Measurements from ENCODE around the gene EDN1.
"Not testable (repeated sequence)": the region's sequence is repeated elsewhere in the genome, so short reads cannot be mapped to it uniquely, and the experiment has no call there.

Gene EDN1

DNA sequence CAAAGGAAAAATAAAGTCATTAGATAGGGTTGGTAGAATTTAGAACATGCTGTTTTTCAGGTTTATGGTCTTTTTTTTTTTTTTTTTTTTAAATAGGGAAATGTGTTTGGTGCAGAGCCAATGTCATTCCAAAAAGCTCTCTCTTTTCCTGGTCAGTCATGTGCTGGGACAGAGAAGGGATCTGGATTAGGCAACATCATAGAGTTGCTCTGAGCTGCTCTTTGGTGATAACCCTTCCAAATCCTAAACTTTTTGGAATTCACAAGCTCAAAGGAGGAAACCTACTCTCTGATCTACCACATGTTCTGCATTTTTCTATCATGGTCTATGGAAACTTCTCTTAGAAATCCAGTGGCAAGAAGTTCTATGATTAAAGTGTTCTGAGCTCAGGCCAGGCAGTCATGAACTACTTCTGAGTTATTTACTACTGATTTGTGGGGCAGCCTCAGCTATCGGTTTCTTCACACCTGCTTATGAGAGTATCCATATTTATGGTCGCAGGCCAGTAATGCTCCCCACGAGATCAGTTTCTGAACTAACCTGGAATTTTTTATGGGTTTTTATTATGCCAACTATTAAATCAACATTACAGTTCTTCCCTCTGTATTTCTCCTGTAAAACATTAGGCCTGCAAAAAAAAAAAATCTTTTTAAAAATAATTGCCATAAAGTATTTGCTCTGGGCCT, 4.8 kb downstream of the EDN1 start:
- no peak for DNase-seq (ENCODE audit: low spot score)

DNA sequence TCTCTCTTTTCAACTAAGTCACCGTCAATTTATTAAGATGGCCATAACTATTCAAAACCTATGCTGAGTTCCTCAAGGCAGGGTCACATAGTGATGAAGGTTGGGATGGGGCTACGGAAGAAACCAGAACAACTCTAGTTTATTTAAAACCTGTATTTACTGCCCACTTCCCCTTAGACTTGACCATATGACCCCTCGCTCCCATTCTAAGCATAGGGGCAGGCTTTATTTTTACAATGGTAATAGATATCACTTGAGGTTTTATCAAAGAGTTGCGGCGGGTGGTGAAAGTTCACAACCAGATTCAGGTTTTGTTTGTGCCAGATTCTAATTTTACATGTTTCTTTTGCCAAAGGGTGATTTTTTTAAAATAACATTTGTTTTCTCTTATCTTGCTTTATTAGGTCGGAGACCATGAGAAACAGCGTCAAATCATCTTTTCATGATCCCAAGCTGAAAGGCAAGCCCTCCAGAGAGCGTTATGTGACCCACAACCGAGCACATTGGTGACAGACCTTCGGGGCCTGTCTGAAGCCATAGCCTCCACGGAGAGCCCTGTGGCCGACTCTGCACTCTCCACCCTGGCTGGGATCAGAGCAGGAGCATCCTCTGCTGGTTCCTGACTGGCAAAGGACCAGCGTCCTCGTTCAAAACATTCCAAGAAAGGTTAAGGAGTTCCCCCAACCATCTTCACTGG, 5.5 kb downstream of the EDN1 start:
- no peak for DNase-seq (ENCODE audit: low spot score)

DNA sequence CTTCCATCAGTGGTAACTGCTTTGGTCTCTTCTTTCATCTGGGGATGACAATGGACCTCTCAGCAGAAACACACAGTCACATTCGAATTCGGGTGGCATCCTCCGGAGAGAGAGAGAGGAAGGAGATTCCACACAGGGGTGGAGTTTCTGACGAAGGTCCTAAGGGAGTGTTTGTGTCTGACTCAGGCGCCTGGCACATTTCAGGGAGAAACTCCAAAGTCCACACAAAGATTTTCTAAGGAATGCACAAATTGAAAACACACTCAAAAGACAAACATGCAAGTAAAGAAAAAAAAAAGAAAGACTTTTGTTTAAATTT, 6.1 kb downstream of the EDN1 start:
- DNase-seq (ENCODE audit: low spot score): no peak

DNA sequence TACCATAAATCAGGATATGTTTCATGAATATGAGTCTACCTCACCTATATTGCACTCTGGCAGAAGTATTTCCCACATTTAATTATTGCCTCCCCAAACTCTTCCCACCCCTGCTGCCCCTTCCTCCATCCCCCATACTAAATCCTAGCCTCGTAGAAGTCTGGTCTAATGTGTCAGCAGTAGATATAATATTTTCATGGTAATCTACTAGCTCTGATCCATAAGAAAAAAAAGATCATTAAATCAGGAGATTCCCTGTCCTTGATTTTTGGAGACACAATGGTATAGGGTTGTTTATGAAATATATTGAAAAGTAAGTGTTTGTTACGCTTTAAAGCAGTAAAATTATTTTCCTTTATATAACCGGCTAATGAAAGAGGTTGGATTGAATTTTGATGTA, 6.4 kb downstream of the EDN1 start:
- no peak for DNase-seq (ENCODE audit: low spot score)

DNA sequence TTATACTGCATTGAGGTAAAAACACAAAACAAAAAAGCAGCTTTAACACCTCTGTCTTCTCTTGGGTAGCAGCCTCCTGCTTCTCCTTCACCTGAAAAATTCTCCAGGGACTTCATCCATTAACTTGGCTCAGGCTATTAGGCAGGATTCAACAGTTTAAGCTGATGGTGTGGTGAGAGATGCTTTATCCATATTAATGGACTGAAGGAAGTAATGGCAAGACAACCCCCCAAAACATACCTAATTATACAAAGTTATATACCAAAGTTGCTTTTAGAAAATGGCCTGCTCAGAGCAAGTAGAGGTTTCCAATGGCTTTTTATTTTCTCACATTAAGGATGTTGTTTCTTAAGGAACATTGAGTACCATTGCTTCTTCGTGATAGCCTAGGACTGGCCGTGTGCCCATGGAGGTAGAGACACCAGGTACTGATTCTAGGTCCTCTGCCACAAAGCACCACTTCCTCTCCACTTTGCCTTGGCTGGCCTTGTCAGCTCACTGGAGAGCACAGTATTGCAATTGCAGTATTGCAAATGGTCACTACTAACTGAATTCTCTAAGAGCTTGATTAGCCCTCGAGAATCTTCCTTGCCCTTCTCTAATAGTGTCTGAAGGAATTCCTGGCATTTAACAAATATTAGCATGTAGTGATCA, 7.3 kb downstream of the EDN1 start:
- DNase-seq (ENCODE audit: low spot score): no peak

DNA sequence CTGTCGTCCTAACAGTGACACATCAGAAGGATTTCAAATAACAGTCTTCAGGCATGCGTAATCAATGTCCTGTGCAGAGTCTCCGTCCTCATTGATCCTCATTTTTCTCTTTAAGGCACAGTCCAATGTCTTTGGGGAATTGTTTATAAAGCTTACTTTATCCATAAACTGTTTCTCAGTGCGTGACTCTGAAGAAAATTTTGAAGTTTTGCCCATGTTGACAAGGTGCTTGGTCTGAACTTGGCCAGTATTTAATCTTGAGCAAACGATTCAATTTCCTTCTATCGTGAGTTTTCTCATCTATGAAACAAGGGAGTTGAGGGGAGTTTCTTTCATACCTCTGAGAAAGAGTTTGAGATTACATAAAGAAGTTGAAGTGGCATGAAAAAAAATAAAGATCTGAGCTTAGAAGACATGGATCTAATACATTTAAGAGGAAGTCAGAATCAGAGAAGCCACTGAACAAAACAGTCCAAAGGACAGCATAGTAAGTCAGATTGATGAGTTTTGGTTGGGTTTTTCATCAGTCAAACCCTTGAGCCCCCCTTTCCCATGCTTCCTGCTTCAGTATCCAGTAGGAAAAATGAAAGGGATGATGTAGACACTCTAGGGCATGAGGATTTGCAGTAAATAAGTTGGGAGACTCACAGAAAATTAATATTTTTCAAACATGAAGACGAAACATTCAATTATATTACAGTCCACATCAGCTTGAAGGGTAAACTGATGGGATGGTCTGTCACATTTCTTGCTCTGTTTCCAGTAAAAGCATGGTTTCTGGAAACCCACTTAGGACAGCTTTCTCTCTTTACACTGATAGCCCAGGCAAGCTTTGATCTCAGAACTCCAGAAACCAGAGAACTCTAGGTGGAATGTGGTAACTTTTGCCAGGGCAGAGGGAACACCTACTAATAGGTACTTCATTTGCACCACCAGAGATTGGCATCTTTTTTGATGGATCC, 8.1 kb downstream of the EDN1 start:
- DNase-seq (ENCODE audit: low spot score): no peak

DNA sequence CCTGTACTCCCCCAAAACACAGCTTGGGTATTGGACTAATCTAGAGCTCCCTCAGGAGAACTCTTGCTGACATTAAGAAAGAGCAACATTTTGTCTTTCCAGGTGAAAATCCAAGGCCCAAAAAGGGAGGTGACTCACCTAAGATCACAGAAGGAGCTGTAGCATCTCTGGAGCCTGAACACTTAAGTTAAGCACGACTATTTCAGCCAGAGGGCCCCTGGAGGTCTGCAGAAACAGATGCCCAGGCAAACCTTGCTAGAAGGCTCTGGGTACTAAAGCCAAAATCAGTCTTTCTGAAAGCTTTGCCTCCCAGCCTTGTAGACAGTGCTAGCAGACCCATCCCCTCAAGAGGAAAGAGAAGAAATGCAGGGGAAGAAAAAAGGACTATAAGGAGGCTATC, 8.8 kb downstream of the EDN1 start:
- DNase-seq (ENCODE audit: low spot score): no peak

DNA sequence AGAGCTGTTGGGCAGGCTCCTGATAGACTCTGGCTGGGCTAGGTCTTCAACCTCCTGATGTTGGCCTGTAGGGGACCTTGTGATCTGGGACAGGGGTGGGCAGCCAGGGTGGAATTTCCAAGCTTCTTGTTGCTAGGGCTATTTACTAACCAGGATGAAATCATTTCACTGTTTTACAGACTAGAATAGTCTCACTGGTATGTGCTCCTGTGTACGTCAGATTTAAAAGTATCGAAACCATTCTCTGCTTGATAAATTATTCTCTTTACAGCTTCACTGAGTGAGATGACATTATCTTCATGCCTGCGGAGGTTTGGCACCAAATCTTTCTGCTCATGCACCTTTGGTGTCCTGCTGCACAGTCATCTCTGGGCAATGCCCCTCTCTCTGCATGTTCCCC, 10.9 kb downstream of the EDN1 start:
- DNase-seq (ENCODE audit: low spot score): no peak

DNA sequence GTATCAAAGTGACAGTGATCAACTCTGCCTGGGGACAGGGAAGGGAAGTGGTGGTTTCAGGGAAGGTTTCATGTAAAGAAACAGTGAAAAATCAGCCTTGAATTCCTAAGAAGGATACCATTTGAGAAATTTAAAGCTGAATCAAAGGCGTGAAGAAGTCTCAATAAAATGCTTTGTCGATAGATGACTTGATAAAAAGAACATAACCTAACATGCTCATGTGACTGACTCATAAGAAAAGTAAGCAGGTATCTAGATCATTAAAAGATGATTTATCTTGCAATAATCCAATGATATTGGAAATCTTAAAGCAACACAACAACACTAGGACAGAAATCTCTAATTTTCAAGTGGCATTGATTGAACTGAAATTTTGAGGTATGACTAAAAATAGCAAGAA, 14.3 kb downstream of the EDN1 start:
- no peak for DNase-seq (ENCODE audit: low spot score)

DNA sequence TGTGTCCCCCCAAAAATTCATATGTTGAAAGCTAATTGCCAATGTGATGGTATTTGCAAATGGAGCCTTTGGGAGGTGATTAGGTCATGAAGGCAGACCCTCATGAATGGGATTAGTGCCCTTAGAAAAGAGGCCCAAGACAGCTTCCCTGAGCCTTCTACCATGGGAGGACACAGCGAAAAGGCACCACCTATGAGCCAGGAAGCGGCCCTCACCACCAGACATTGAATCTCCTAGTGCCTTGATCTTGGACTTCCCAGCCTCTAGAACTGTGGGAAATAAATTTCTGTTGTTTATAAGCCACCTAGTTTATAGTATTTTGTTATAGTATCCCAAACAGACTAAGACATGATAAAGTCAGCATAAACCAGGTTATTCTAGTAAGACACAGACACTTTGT, 18.9 kb downstream of the EDN1 start:
- DNase-seq (ENCODE audit: low spot score): no peak

DNA sequence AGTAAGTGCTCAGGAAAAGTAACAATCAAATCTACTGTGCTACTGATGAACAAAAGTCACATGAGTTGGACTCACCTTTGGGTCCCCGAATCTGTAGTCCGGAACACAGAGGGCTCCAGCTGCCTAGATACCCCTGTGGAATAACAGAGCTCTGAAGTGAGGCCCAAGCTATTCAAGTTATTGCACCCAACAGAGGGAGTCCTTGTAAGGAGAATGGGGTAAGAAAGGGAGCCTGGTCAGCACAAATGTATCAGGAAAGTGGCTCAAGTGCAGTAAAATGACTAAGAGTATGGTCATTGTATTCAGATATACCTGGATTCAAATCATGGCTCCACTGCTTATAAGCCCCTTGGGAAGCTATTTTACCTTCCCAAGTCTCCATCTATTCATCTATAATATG, 20.9 kb downstream of the EDN1 start:
- no peak for DNase-seq (ENCODE audit: low spot score)

DNA sequence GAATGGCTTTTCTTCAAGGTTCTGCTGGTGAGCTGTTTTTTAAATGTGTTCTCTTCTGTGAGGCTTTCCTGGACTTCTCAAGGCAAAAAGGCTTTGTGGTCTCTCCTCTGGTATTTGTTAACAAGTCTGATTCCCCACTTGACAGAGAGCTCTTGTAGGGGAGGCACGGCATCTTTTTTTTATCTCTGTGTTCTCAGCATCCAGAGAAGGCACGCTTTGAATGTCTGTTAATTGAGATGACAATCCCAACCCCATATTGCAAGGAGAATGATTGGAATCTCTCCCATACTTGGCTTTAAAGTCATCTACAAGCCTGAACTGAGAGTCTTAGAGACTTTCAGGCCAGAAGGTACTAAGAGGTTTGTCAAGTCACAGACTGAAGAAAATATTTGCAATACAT, 22.6 kb downstream of the EDN1 start:
- no peak for DNase-seq (ENCODE audit: low spot score)

DNA sequence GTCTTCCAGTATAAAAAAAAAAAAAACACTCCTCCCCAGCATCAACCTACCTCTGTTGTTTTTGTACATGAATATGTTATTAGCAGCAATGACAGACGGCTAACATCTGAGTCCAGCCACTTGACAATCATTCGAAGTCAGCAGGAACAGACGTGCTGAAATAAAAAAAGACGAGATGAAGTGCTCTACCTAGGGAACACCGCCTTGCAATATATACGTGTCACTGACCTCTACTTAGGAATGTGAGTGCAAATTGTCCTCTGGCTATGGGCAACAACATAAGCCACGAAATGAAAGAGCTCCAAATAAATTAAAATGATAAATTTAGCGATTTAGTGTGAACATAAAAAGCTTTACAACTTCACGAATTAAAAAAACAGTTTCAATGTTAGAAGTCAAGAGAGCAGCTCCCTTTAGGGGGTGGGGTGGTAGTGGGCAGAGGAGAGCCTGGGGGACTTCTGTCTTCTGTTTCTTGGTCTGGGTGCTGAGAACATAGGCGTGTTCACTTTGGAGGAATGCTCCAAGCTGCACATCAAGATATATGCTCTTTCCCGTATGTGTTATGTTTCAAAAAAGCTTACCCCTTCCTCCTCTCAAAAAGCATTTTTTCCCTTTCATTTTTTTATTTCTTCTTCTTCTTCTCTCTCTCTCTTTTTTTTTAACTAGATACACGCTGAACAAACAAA, 23.3 kb downstream of the EDN1 start:
- no peak for DNase-seq (ENCODE audit: low spot score)

DNA sequence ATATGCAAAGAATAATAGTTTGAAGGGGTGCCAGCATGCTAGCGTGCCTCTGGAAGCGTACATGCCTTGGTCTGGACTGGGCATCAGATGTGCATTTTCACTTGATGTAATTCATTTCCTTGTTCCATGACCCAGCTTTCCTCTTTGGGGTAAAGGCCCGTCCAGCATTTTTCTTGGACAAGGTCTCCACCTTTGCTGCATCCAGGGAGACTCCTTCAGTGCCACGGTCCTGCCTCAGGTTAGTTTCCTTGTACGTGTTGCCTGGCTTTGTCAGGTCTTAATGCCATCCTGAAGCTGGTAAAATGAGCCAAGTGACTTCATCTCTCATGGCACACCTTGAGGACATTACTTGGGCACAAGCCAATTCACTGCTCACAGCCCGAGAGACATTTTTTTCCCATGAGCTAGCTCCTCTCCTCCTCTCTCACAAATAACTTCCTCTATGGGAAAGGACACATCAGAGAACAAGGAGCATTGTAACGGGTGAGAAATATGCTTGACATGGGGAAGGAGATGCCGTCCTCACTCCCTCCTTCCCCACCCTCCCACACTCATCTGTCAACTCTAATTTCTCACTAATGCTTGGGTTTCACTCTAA, 23.9 kb downstream of the EDN1 start:
- DNase-seq (ENCODE audit: low spot score): no peak

DNA sequence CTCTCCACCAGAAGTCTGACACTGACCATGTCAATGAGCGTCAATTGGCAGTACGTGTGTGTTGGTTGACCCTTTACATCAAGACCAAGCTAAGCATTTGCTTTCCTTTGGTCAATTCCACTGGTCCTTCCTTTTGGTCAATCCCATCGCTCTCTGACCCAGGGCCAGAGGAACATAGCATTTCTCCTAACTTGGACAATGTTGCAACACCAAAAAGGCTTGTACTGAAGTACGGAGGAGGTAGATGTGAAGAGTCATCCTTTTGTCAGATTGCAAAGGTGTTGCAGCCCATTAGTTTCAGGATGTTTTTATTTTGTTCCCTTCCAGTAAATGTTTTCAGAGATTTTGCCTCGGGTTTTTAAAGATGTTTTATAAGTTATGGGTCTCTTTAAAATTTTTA, 24.6 kb downstream of the EDN1 start:
- DNase-seq (ENCODE audit: low spot score): no peak

DNA sequence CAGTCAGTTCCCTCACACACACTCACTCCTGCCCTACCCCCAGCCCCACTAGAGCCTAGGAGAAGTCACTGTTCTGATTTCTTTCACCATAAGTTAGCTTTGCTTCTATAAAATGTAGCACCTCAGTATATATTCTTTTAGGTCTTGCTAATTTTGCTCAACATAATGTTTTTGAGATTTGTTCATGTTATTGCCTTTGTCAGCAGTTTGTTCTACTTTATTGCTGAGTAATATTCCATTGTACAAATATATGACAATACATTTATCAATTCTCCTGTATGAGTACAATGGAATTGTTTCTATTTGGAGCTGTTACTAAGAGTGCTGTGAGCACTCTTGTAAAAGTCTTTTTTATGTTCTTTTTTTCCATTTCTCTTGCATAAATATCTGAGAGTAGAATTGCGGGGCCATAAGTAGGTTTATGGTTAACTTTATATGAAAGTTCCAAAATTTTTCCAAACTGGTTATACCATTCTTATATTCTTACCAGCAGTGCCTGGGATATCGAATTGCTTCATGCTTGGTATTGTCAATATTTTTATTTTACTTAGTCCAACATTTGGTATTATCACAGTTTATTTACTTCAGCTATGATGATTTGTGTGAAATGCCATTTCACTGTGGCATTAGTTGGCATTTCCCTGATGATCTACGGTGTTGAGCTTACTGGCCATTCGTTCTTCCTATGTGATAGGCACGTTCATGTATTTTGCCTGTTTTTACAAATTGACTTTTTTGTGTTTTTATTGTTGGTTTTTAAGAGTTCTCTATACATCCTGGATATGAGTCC, 25.3 kb downstream of the EDN1 start:
- DNase-seq (ENCODE audit: low spot score): no peak

DNA sequence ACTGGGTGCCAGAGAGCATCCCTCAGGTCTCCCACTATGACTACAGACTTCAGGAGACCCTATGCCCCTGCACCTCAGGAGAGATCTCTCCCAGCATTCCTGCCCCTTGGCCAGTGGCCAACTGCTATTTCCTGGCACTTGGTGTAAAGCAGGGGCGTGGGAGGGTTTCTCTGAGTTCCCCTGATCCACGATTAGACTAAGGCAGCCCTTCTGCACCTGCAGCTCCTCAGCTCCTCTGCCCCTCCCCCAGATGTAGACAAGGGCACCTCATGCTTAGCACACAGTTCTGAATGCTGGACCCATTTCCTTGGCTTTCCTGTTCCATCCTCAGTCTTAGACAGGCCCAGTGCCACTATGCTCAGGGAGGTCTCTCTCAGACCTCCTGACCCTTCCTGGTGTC, 28.6 kb downstream of the EDN1 start:
- DNase-seq (ENCODE audit: low spot score): no peak

DNA sequence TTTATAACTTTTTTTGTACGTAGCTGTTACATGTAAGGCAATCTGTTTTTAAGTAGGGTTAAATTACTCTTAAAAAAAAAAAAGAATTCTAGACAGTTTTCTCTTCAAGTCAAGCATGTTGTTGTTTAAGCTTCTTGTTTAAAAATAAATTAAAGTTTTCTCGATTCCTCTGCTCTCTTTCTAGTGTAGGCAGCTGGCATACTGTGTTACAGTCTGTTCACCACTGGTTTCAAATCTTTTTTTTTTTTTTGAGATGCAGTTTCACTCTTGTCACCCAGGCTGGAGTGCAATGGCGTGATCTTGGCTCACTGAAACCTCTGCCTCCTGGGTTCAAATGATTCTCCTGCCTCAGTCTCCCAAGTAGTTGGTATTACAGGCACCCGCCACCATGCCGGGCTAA, 29.9 kb downstream of the EDN1 start:
- not testable (repeated sequence) for DNase-seq (ENCODE audit: low spot score)

DNA sequence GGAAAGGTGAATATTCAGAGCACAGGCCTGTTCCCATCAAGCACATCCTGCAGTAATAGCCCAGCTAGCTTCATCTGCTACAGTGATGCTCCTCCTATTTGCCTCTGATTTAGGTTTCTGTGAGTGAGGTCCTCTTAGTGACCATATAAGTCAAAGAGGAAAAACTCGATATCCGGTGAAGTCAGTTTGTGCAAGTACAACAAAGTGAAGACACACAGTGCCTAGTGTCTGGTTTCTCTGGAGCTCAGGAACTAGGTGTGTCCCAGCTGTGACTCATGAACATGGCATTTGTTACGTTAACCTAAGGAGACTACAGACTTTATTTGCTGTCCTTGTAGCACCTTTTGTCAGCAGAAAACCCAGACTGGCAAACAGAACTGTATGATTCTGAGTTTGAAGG, 33.9 kb downstream of the EDN1 start:
- DNase-seq (ENCODE audit: low spot score): no peak

DNA sequence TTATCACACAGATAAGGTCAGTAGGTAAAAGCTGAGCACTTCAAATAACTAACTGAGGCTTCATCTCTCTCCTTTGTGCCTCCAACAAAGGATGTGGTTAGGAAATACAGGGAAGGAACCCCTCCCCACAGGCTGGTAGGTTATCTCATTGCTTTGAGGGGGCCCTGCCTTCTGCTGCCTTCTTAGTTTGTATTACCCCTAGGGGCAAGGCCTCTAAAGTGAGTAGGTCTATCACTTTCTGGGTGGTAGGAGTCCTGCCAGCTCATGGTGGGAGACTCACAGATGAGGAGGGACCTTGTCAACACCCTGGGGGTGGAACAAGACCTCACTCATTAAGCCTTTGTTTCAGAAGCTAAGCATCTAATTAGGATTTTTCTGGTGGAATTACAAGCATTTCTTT, 34.6 kb downstream of the EDN1 start:
- no peak for DNase-seq (ENCODE audit: low spot score)

DNA sequence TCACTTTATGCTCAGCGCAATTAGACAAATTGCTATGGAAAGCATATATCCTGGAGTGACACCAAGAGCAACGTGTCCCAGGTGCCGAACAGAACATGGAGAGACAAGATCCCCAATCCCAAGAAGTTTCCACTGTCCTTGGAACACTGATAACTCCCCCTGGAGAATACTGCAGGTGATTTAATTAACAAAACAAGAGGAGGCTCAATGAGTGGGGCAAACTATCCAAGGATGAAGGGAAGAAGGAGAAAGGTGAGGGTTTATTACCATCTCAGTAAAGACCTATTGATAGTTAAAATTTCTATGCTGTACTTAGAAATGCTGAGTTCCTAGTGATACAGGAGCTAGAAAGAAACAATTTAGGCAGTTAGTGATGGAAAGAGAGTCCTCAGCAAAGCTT, 35.7 kb downstream of the EDN1 start:
- no peak for DNase-seq (ENCODE audit: low spot score)
